Activated gamma-delta T cell treated with anti-CD3 and anti-CD28 coated beads, Interleukin-2, amount 50 U/mL, for 16 hours (primary cell): ENCODE data around the gene COL7A1.

Experiments used
- DNase-seq: peaks from one replicate; pipeline ENCODE4 v3.0.0-alpha.2; 2020; ENCODE audit warnings: low read depth

The COL7A1 gene

GRCh38 chr3:48591886-48592518 lies 3.1 kb downstream of the COL7A1 start:
- DNase-seq: no peak

GRCh38 chr3:48591436-48591835 lies 3.7 kb downstream of the COL7A1 start:
- DNase-seq: no peak

DNA sequence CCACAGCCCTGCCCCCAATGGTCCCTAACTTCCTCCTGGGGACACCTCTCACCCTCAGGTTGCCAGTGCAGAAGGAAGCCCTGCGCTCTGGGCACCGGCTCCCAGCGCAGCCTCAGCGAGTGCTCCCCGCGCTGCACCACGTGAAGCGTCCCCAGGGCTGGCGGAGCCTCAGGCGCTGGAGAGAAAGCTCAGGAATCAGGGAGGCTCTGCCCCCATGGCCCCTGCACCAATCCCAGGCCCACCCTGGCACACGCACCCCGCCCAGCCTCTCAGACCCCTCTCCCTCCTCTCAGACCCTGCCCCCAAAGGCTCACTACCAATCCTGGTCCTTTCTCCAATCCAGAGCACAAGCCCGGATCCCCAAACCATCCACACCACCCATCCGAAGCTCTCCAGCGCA lies 6.9 kb downstream of the COL7A1 start:
- no peak for DNase-seq

DNA sequence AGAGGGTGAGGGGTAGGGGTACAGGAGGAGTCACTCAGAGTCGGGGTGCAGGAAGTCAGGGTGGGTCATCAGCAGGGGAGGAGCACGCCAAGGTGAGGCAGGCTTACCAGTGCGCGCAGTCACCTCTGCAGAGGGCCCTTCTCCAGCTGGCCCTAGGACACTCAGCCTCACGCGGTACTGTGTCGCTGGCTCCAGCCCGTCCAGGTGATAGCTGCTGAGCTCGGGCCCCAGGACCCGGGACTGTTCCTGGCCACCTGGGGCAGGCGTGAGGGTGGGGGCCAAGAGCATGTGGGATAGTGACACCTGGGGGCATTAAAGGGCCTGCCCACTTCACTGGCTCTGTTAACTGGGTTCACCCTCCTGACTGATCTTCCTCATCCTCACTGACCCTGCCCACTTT lies 7.4 kb downstream of the COL7A1 start:
- no peak for DNase-seq

DNA sequence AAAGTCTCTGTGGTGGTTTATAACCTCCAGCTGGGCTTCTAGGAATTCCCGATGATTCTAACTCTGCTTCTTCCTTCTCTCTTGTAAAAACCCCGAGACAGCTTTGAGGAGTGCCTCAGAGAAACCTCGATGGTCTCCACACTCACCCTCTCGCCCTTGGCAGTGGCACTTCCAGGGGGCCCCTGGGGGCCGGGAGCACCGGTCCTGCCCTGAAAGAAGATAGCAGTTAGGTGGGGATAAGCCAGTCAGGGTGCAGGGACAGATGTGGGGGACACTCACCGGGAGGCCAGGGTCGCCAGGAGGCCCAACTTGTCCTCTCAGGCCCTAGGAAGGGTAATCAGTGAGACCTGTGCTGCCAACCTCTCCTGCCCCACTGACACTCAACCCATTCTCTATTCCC lies 9.7 kb downstream of the COL7A1 start:
- DNase-seq: no peak

GRCh38 chr3:48584836-48585235 lies 10.3 kb downstream of the COL7A1 start:
- no peak for DNase-seq

DNA sequence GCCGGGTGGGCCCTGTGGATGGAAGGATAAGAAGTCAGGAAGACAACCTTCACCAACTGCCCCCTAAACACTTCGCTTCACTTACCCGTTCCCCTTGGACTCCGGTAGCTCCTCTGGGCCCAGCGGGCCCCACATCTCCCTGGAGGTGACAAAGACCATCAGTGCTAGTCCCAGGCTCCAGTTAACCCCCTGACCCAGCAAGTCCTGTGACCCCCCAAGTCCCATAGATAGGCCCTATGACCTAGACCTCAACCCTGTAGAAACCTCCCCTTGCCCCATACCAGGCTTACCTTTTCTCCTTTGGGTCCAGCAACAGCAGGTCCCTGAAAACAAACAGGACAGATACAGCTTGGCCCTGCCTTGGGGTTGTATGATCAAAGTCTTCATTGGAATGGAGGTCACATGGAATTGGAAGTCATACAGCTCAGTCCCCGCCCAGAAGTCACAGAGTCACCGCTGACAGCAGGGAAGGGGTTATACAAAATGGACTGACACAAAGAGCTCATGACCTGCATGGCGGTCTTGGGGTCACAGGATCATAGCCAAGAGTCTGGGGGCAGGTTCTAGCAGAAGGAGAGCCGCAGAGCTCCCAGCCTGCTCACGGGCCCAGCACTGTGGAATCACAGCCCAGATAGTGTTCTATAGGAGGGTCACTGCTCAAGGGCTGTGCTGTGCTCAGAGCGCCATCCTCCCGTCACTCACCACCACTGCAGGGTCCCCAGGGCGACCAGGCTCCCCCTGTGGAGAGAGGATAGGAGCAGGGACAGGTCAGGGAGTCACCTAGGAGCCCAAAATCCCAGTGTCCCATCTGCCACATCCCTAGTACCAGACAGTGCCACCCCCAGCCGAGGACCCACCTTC lies 13.3 kb downstream of the COL7A1 start:
- no peak for DNase-seq

- no peak for DNase-seq
Observed at GRCh38 chr3:48576647-48577046, 18.5 kb downstream of the COL7A1 start.

DNA sequence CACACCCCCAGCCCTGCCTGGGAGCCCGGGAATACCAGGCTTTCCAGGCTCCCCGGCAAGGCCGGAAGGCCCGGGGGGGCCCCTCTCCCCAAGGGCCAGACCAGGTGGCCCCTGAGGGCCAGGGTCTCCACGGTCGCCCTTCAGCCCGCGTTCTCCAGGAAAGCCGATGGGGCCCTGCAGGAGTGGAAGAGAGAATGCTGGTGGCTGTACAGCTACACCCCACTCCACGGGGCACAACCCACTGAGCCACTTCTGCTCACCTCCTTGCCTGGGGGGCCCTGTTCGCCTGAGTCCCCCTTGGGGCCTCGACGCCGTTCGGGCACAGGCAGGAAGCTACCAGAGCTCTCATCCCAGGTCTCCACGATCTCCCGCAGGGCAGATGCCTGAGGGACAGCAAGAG lies 19.8 kb downstream of the COL7A1 start:
- no peak for DNase-seq

DNA sequence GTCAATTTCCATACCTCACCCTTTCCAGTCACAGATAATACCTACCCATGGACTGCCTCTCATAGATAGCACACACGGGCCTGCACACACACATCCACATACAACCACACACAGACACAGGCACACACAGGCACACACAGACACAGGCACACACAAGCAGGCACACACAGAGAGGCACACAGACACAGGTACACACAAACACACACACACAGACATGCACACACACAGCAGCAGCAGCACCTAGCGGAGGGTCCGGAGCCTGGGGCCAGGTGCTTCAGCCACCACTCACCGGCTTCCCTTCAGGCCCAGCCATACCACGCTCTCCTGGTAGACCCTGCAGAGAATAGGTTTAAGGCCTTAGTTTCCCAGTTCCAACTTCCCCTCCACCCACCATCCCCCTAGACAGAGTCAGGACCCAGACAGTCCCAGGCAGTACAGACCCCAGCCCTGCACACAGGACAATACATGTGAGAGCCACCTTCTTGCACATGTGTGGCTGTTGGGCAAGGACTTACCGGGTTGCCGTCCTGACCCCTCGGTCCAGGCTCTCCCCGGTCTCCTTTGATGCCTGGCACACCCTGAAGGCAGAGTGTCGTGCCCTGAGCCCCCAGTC lies 21.1 kb downstream of the COL7A1 start:
- no peak for DNase-seq

DNA sequence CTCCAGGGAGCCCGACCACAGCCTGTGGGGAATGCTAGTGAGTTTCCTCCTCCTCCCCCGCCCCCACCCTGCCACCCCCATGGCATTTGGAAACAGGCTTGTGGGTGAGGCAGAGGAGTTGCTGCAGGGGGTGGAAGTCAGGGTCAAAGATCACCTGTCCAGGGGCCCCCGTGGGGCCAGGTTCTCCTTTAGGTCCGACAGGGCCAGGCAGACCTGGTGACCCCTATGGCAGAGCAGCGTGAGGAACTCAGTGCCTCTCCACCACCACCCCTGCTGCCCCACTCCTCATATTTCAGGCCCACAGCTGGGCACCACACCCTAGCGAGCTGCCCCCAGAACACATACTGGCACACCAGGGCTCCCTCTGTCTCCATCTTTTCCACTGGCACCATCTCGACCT lies 22.6 kb downstream of the COL7A1 start:
- no peak for DNase-seq

DNA sequence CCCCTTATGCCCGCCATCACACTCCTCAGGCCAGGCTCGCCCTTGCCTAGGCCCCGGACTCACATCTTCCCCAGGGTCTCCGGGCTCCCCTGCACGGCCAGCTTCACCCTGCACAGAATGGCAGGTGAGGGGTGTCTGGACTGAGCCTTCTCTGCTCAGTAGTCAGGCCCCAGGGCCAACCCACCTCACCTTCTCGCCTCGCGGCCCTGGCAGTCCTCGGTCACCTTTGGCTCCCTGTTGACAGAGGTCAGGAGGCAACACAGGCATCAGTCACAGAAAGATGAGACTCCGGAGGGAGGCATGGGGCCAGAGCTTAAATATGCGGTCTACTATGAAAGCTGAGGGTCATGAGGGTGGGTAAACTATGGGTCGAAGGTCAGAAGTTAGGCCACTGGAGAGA lies 23.2 kb downstream of the COL7A1 start:
- no peak for DNase-seq

DNA sequence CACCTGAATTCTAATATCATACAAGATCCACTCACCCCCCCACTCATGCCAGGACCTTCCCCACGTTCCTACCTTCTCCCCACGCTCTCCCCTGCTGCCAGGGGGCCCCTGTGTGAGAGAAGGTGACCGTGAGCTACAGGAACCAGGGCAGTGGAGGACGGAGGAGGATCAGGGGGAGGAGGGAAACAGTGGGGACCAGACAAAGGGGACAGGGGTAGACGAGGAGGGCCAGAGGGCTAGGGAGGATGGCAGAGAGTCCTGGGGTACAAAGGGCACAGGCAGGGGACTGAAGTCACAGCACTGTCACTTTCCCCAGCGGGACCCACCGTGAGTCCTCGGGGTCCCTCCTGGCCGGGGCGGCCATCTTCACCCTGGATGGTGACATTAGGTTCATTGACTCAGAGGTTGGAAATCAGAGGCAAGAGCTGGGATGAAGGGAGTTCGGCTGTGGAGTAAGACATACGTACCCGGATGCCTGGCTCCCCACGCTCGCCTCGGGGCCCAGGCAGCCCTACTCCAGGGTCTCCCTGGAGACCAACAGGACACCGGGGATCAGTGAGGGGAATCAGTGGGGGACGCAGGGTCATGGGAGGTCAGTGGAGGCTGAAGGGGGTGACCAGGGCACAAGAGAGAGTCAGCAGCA lies 25.2 kb downstream of the COL7A1 start:
- no peak for DNase-seq

DNA sequence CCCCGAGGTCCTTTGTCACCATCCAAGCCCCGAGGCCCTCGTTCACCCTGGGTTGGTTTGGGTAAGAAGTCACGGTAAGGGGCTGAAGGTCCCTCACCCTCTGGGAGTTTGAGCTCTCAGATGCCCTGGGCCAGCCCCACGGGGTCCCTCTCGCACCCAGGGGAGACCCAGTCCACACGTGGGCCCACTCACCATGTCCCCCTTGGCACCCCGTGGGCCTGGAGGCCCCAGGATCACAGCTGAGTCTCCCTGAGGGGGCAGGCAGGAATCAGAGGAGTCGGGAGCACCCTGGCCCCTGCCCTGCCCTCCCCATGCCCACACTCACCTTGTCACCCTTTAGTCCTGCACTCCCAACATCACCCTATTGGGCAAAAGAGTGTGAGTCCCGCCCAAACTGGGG lies 25.7 kb downstream of the COL7A1 start:
- DNase-seq: no peak

DNA sequence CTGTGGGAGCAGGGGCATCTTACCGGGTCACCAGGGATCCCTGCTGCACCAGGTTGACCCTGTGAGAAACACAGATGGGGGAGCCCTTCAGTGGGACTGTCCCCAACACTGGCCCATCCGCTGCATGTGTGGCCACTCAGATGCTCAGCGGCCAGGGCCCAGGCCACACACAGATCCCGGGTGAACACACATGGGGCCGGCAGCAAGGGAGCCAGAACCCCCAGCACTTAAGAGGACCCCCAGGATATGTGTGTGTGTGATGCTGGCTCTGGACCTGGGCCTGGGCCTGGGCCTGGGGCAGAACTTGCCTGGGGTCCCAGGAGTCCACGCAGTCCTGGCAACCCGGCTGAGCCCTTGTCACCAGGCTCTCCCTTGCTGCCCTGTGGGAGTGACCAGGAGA lies 26.7 kb downstream of the COL7A1 start:
- DNase-seq: no peak

GRCh38 chr3:48567500-48567899 lies 27.6 kb downstream of the COL7A1 start:
- no peak for DNase-seq

DNA sequence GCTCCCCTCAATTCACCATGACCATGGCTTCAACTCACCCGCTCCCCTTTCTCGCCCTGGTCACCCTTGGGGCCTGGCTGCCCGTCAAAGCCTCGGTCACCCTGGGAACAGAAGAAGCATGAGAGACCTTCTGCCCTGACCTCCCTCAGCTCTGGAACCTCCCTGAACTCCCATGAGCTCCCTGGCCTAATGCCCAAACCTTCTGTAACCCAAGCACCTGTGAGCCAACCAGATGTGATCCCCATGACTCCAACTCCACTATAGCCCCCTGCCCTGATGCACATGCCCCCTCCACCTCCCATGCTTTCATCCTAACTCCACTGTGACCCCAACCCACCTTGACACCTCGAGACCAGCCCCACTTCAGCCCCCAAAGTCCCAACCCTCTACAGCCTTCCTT lies 28.0 kb downstream of the COL7A1 start:
- no peak for DNase-seq

DNA sequence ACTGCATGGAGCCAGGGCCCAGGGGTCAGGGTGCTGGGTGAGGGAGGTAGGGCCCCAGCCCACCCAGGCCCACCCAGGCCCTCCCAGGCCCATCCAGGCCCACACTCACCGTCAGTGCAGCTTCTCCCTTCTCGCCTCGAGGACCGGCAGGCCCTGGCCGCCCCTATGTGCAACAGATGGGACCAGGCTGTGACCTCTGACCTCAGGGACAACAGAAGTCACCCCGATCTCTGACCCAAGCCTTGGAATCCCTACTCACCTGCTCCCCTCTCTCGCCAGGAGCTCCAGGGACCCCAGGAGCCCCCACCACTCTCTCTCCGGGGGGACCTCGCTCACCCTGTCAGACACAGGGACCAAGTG lies 28.7 kb downstream of the COL7A1 start:
- no peak for DNase-seq

DNA sequence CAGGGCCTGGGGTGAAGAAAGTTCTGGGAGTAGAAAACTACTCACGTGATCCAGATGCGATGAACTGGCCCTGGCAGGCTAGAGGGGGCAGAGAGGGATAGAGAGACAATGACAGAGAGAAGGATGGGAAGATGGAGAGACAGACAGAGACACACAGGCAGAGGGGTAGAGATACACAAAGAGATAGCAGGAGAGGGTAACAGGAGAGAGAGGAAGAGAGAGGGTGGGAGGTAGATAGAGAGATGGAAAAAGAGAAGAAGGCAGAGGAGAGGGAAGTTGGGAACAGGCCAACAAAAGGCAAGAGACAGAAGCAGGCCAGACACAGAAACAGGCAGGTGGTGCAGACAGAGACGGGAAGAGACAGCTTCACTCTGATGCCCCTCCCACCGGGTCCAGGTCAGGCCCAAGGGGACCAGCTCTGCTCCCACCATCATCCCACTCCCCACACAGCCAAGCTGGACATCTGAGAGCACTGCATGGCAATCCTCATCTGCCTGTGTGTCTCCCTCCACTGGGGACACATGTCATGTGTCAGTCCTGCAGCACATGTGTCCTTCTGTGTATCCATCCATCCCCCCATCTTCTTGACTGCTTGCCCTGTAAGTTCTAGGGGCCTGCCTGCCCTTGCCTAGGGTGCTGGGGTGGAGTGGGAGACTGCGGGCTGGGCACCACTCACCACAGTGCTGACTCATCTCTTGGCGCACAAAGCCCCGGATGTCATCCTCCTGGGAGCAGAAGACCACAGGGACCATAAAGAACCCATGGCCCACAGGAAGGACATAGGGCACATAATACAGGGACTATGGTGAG lies 29.3 kb downstream of the COL7A1 start:
- no peak for DNase-seq

DNA sequence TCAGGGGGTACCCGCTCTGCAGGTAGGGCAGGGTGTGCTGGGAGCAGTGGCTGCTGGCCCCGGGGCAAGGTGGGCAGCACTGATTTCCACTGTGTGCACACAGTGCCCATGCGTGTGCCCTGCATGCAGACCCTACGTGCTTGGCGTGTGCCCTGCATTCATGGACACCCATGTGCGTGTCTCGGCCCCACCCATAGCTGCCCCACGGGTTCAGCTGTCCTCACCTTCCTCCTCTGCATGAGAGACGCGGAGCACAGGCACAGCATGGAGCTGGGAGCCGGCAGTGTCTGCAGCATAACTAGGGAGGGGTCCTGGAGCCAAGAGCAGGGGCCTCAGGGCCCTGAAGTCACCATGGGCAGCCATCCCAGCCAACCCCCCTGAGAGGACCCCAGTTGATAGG lies 29.9 kb downstream of the COL7A1 start:
- DNase-seq: no peak

- DNase-seq: no peak
Observed at GRCh38 chr3:48564667-48565066, 30.5 kb downstream of the COL7A1 start.

- peak; percentile 22 for DNase-seq
Observed at GRCh38 chr3:48564022-48564421, 31.1 kb downstream of the COL7A1 start.
